ENCODE data around the gene SRC.

SRC gene

GRCh38 chr20:37343212-37343993, 2.5 kb upstream of the SRC start:
- H3K4me3 ChIP-seq (ENCODE audit: low read depth, low read length) = no peak overlapping the region
- TF ChIP-seq CTCF (IDR thresholded peaks at IDR 0.05; ENCODE audit: low read depth, low read length, missing control alignments) = no peak
- no peak for DNase-seq (ENCODE audit: low read depth)
- in situ Hi-C loops (cut with HindIII; ENCODE audit: low sequenced_read_pairs) = no loop called here

- in situ Hi-C loops (cut with HindIII; ENCODE audit: low sequenced_read_pairs) = no loop called here
- H3K4me3 ChIP-seq (ENCODE audit: low read depth, low read length) = no peak overlapping the region
- no peak for TF ChIP-seq CTCF (IDR thresholded peaks at IDR 0.05; ENCODE audit: low read depth, low read length, missing control alignments)
- no peak for DNase-seq (ENCODE audit: low read depth)
These were observed 2.0 kb upstream of the SRC start for GRCh38 chr20:37343994-37344355.

GRCh38 chr20:37344506-37345338, 1.2 kb upstream of the SRC start:
- no peak for TF ChIP-seq CTCF (IDR thresholded peaks at IDR 0.05; ENCODE audit: low read depth, low read length, missing control alignments)
- in situ Hi-C loops (cut with HindIII; ENCODE audit: low sequenced_read_pairs) = no loop called here
- no peak overlapping the region for H3K4me3 ChIP-seq (ENCODE audit: low read depth, low read length)
- no peak for DNase-seq (ENCODE audit: low read depth)

GRCh38 chr20:37346236-37346534, 245 bp downstream of the SRC start:
- H3K4me3 ChIP-seq (ENCODE audit: low read depth, low read length) = peak overlapping the region; percentile 52

GRCh38 chr20:37346535-37347346, 801 bp downstream of the SRC start:
- DNase-seq (ENCODE audit: low read depth) = no peak
- TF ChIP-seq CTCF (IDR thresholded peaks at IDR 0.05; ENCODE audit: low read depth, low read length, missing control alignments) = no peak
- H3K4me3 ChIP-seq (ENCODE audit: low read depth, low read length) = peak overlapping the region; percentile 52
- in situ Hi-C loops (cut with HindIII; ENCODE audit: low sequenced_read_pairs) = no loop called here

More at GRCh38 chr20:37346236-37346534, 245 bp downstream of the SRC start:
- no peak for DNase-seq (ENCODE audit: low read depth)
- in situ Hi-C loops (cut with HindIII; ENCODE audit: low sequenced_read_pairs) = no loop called here
- no peak for TF ChIP-seq CTCF (IDR thresholded peaks at IDR 0.05; ENCODE audit: low read depth, low read length, missing control alignments)

- DNase-seq (ENCODE audit: low read depth) = no peak
- peak overlapping the region; percentile 52 for H3K4me3 ChIP-seq (ENCODE audit: low read depth, low read length)
- no peak for TF ChIP-seq CTCF (IDR thresholded peaks at IDR 0.05; ENCODE audit: low read depth, low read length, missing control alignments)
- in situ Hi-C loops (cut with HindIII; ENCODE audit: low sequenced_read_pairs) = no loop called here
These were observed 1.4 kb downstream of the SRC start for GRCh38 chr20:37347347-37347823.
